Activated CD4-positive, alpha-beta memory T cell treated with anti-CD3 and anti-CD28 coated beads for 36 hours (primary cell): ENCODE measurements around the gene COX14. TPM values are rescaled to one million over a fixed set of nuclear protein-coding genes. Genes with fewer than 3 reads are reported as not detected.

Experiments
- CTCF ChIA-PET: fragments of 350-600 bp; sonication (Branson Sonifier 250); formaldehyde crosslinking; loops from one replicate; lab custom pipeline; 2021; ENCODE audit warnings: antibody characterized with exemption, inconsistent platforms; lab: Charles Lee
- POLR2A ChIA-PET: fragments of 350-600 bp; sonication (Branson Sonifier 250); formaldehyde crosslinking; loops from one replicate; lab custom pipeline; 2021; ENCODE audit warnings: antibody characterized with exemption; lab: Charles Lee
- DNase-seq: peaks from one replicate; pipeline ENCODE4 v3.0.0-alpha.2; 2020
- H3K27ac Mint-ChIP-seq: one replicate; pipeline ENCODE4 v1.8.0; 2021; ENCODE audit warnings: mixed read lengths
- H3K27me3 Mint-ChIP-seq: one replicate; pipeline ENCODE4 v1.8.0; 2021; ENCODE audit warnings: mixed read lengths
- H3K36me3 Mint-ChIP-seq: one replicate; pipeline ENCODE4 v1.8.0; 2021; ENCODE audit warnings: mixed read lengths
- H3K4me1 Mint-ChIP-seq: one replicate; pipeline ENCODE4 v1.8.0; 2021; ENCODE audit warnings: low read depth, mixed read lengths
- H3K4me3 Mint-ChIP-seq: one replicate; pipeline ENCODE4 v1.8.0; 2021; ENCODE audit warnings: mild to moderate bottlenecking, mixed read lengths
- H3K9me3 Mint-ChIP-seq: one replicate; pipeline ENCODE4 v1.8.0; 2021; ENCODE audit warnings: mixed read lengths
- intact Hi-C: fragments of 100-400 bp; cut with micrococcal nuclease; formaldehyde crosslinking; loops from one replicate; pipeline ENCODE4 v1.15.1; 2023
- total RNA-seq, 2 experiments: library from RNA; stranded (reverse); gene quantifications; one replicate each; pipeline ENCODE4 v1.2.3, GENCODE V29; 2021

COX14 gene
- total RNA-seq, 2 experiments from 2014 or later, result 46.1 to 48.7 TPM

DNA sequence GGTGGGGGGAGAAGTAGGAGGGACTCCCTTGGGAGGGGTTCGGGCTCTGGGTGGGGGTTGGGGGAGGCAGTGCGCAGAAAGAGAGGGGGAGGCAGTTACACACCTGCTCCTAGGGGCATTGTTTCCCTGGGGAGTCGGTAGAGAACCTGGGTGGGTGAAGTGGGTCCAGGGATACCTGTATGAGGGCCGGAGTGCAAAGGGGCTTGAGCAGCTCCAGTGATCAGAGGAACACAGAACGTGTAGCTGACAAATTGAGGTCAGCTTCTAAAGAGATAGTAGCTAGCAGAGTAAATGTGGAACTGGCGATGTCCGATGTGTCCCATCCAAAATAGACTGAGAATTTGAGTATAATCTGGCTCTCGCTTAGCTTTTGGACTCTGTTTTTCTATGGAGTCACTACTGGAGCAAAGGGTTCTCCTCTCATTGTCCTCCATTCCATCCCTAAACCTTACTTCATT is 26.4 kb upstream of the COX14 start:
- Mint-ChIP-seq H3K36me3 (peaks cover 18% of the 10 kb centered on the region), H3K27ac (peak overlapping the region; percentile 88), H3K27me3 (no peaks in the 10 kb centered on the region), H3K4me3 (peak overlapping the region; percentile 89), H3K9me3 (no peaks in the 10 kb centered on the region), H3K4me1 (peaks cover 44% of the 10 kb centered on the region)
- CTCF ChIA-PET, result interaction anchor here (0.6 to 9.3 kb wide), 16 partner anchors 9 to 281 kb away, joined by 3 to 138 read pairs (median 4); partner anchors contain the start of genes CERS5, COX14 and RACGAP1
- intact Hi-C loops, result loop anchor here (1.0 to 5.0 kb wide), 4 partner anchors 27 to 315 kb away; partner anchors contain the start of genes CERS5, COX14 and LARP4
- no peak for DNase-seq
- POLR2A ChIA-PET, result interaction anchor here (1.2 to 1.7 kb wide), 5 partner anchors 26 to 372 kb away, joined by 3 to 21 read pairs (median 4); partner anchors contain the start of gene COX14

DNA sequence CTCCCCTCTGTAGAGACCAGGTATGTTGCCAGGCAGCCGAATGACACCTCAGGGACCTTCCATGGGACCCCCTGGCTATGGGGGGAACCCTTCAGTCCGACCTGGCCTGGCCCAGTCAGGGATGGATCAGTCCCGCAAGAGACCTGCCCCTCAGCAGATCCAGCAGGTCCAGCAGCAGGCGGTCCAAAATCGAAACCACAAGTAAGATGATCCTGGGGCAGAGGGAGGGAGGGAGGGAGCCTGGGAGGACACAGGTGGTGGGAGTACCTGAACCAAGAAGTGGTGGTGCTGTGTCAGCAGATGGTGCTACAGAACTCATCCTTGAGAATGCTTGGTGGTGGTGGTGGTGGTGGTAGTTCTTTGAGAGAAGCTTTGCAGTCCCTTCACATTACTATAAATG is 25.9 kb upstream of the COX14 start:
- intact Hi-C loops, result loop anchor here (5.0 kb wide), 1 partner anchor 226 kb away; no protein-coding TSS in a partner anchor
- peaks cover 20% of the 10 kb centered on the region for H3K36me3 Mint-ChIP-seq
- peak overlapping the region; percentile 89 for H3K4me3 Mint-ChIP-seq
- peaks cover 44% of the 10 kb centered on the region for H3K4me1 Mint-ChIP-seq
- no peak for DNase-seq
- CTCF ChIA-PET, result interaction anchor here (0.9 to 9.3 kb wide), 5 partner anchors 12 to 119 kb away, joined by 5 to 138 read pairs (median 16); partner anchors contain the start of gene COX14
- no peaks in the 10 kb centered on the region for H3K27me3 Mint-ChIP-seq
- no peaks in the 10 kb centered on the region for H3K9me3 Mint-ChIP-seq
- H3K27ac Mint-ChIP-seq, result peak overlapping the region; percentile 88
- POLR2A ChIA-PET, result no interaction called here

DNA sequence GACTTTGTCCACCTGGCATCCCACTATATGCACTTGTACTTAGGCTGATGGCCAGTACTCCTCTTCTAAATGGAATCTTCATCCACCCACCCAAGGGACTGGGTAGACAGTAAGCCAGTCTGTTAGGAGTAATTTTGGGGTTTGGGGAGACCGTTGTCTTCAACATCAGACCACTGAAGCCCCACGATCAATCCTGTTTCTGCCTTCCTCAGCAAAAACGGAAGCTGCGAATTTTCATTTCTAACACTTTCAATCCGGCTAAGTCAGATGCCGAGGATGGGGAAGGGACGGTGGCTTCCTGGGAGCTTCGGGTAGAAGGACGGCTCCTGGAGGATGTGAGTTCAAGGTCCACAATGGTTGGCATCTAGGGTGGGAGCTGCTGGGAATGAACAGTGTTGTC is 24.9 kb upstream of the COX14 start:
- peak overlapping the region; percentile 82 for H3K27ac Mint-ChIP-seq

DNA sequence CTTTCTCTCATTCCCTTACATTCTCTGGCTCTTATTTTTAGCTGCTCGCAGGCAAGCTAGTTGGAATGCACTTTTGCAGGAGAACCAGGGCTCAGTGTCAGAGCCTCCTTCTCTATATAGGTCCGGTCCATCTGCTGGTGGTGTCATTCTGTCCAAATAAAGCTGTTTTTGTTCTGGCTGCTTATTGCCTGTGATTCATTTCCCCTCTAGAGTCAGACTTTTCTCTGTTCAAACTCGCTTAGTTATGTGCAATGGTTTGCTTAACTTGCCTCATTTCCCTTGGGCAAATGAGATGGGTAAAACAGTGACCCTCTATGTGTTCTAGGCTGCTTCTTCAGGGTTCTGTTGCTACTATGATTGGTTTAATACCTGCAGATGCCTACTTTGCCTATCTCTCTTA is 24.0 kb upstream of the COX14 start:
- Mint-ChIP-seq H3K9me3 (no peaks in the 10 kb centered on the region), H3K36me3 (peaks cover 24% of the 10 kb centered on the region), H3K27ac (peak overlapping the region; percentile 82), H3K27me3 (no peaks in the 10 kb centered on the region), H3K4me1 (peaks cover 43% of the 10 kb centered on the region), H3K4me3 (no peak overlapping the region)
- DNase-seq, result no peak
- intact Hi-C loops, result loop anchor here (5.0 kb wide), 1 partner anchor 224 kb away; no protein-coding TSS in a partner anchor
- ChIA-PET POLR2A (interaction anchor here (1.1 kb wide), 1 partner anchor 24 kb away, joined by 3 read pairs; the partner anchor contains the start of gene COX14), CTCF (interaction anchor here (0.6 to 9.3 kb wide), 23 partner anchors 8 to 196 kb away, joined by 3 to 138 read pairs (median 4); partner anchors contain the start of genes COX14 and LIMA1)

More for the DNA sequence above, 24.9 kb upstream of the COX14 start:
- no peaks in the 10 kb centered on the region for H3K27me3 Mint-ChIP-seq
- peaks cover 43% of the 10 kb centered on the region for H3K4me1 Mint-ChIP-seq
- ChIA-PET POLR2A (no interaction called here), CTCF (interaction anchor here (0.5 to 9.3 kb wide), 15 partner anchors 9 to 120 kb away, joined by 3 to 138 read pairs (median 4); partner anchors contain the start of gene COX14)
- H3K4me3 Mint-ChIP-seq, result no peak overlapping the region
- peaks cover 24% of the 10 kb centered on the region for H3K36me3 Mint-ChIP-seq
- no peaks in the 10 kb centered on the region for H3K9me3 Mint-ChIP-seq
- no peak for DNase-seq
- intact Hi-C loops, result loop anchor here (5.0 kb wide), 1 partner anchor 225 kb away; no protein-coding TSS in a partner anchor

DNA sequence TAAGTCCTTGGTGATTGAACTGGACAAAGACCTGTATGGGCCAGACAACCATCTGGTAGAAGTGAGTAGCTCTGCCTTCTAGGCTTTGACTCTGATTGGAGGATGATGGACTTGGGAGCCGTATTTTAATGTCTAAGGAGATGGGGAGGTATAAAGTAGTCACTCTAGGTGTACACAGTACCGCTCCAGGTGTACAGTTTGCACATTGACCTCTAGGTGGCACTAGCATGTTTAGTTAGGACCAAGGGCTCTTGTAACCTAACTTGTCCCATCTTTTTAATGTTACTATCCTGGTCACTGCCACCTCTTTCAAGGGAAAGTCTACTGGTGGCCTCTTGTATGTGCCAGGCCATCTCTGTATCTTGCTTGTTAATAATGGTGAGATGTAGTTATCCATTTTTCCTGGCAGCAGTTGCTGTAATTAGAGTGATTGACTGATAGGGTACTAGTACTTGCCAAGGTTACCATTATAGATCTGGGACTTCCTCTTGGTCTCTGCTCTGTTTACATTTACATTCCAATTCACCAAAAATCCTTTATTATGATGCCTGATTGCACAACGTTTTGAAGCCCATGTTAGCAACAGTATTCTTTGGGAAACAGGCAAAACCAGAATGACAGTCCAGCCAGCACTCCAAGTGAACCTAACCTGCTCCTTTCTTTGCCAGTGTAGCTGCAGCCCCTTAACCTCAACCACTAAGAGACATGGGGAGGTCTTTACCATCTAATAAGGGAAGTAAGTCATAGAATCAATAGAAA is 23.3 kb upstream of the COX14 start:
- Mint-ChIP-seq H3K27me3 (no peaks in the 10 kb centered on the region), H3K4me3 (peak overlapping the region; percentile 42), H3K27ac (peak overlapping the region; percentile 82), H3K4me1 (peaks cover 37% of the 10 kb centered on the region), H3K9me3 (no peaks in the 10 kb centered on the region), H3K36me3 (peaks cover 24% of the 10 kb centered on the region)
- POLR2A ChIA-PET, result interaction anchor here (1.1 kb wide), 1 partner anchor 23 kb away, joined by 3 read pairs; the partner anchor contains the start of gene COX14
- DNase-seq, result peak; percentile 63
- CTCF ChIA-PET, result interaction anchor here (0.6 to 9.3 kb wide), 25 partner anchors 8 to 673 kb away, joined by 3 to 138 read pairs (median 4); partner anchors contain the start of genes CERS5, COX14, GPD1 and LIMA1
- intact Hi-C loops, result loop anchor here (5.0 kb wide), 1 partner anchor 224 kb away; no protein-coding TSS in a partner anchor

DNA sequence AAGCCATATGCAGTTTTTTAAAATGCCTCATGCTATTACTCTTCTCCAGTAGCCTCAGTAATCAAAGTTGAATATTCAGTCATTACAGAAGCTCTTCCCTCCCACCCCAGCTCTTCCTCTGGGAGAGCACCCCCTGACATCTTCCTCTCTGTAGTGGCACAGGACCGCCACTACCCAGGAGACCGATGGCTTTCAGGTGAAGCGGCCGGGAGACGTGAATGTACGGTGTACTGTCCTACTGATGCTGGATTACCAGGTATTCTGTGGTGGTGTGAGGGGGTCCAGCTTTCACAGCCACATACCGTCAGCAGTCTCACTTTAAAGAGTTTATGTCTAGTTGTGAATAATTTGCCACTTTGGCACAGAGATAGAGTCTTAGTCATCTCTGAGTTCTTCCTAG is 22.3 kb upstream of the COX14 start:
- H3K4me1 Mint-ChIP-seq, result peaks cover 36% of the 10 kb centered on the region
- H3K27me3 Mint-ChIP-seq, result no peaks in the 10 kb centered on the region
- H3K4me3 Mint-ChIP-seq, result no peak overlapping the region
- no peak overlapping the region for H3K27ac Mint-ChIP-seq
- CTCF ChIA-PET, result interaction anchor here (0.6 to 9.3 kb wide), 12 partner anchors 11 to 123 kb away, joined by 3 to 138 read pairs (median 4); partner anchors contain the start of genes CERS5, COX14 and GPD1
- intact Hi-C loops, result loop anchor here (5.0 kb wide), 1 partner anchor 223 kb away; no protein-coding TSS in a partner anchor
- no peak for DNase-seq
- peaks cover 28% of the 10 kb centered on the region for H3K36me3 Mint-ChIP-seq
- H3K9me3 Mint-ChIP-seq, result no peaks in the 10 kb centered on the region
- POLR2A ChIA-PET, result interaction anchor here (0.6 kb wide), 2 partner anchors 419 to 1240 kb away, joined by 3 to 4 read pairs; no protein-coding TSS in a partner anchor

DNA sequence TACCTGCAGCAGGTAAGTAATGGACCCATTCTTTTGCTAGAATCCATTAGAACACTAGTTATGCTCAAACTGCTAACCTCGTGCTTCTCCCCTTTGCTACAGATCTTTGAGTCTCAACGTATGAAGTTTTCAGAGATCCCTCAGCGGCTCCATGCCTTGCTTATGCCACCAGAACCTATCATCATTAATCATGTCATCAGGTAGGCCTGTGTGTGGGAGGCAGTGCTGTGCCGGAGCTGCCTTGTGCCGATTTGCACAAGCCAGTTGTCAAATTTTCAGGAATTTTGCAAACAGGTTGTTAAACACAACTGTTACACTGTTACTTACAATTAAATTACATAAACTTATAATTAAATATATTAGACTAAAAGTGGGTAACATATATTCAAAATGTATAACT is 21.6 kb upstream of the COX14 start:
- ChIA-PET POLR2A (interaction anchor here (0.6 kb wide), 2 partner anchors 418 to 1239 kb away, joined by 3 to 4 read pairs; no protein-coding TSS in a partner anchor), CTCF (interaction anchor here (0.6 to 9.3 kb wide), 9 partner anchors 14 to 123 kb away, joined by 3 to 138 read pairs (median 4); partner anchors contain the start of genes COX14 and GPD1)
- intact Hi-C loops, result no loop called here
- no peak for DNase-seq
- Mint-ChIP-seq H3K4me1 (peaks cover 34% of the 10 kb centered on the region), H3K36me3 (peaks cover 32% of the 10 kb centered on the region), H3K27me3 (no peaks in the 10 kb centered on the region), H3K9me3 (no peaks in the 10 kb centered on the region), H3K27ac (no peak overlapping the region), H3K4me3 (no peak overlapping the region)

DNA sequence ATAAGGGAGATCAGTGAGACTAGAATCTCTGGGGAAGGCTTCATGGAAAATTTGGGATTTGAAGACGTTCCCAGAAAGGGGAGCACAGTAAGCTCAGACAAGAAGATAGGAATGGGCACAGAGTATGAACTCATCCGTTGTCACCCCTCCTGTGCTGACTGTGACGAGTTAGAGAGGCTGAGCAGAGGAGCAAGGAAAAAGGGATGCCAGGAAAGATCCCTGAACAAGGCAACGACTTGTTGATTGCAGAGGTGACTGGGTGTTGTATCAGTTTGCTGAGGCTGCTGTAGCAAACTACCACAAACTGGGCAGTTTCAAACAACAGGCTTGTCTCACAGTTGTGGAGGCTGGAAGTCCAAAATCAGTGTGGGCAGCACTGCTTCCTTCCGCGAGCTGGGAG is 14.1 kb upstream of the COX14 start:
- peaks cover 50% of the 10 kb centered on the region for H3K36me3 Mint-ChIP-seq
- H3K27me3 Mint-ChIP-seq, result no peaks in the 10 kb centered on the region
- no peak overlapping the region for H3K4me3 Mint-ChIP-seq
- ChIA-PET POLR2A (no interaction called here), CTCF (interaction anchor here (1.2 to 3.2 kb wide), 2 partner anchors 10 to 14 kb away, joined by 3 to 22 read pairs; partner anchors contain the start of gene COX14)
- intact Hi-C loops, result no loop called here
- no peaks in the 10 kb centered on the region for H3K4me1 Mint-ChIP-seq
- H3K9me3 Mint-ChIP-seq, result no peaks in the 10 kb centered on the region
- H3K27ac Mint-ChIP-seq, result no peak overlapping the region
- DNase-seq, result no peak

DNA sequence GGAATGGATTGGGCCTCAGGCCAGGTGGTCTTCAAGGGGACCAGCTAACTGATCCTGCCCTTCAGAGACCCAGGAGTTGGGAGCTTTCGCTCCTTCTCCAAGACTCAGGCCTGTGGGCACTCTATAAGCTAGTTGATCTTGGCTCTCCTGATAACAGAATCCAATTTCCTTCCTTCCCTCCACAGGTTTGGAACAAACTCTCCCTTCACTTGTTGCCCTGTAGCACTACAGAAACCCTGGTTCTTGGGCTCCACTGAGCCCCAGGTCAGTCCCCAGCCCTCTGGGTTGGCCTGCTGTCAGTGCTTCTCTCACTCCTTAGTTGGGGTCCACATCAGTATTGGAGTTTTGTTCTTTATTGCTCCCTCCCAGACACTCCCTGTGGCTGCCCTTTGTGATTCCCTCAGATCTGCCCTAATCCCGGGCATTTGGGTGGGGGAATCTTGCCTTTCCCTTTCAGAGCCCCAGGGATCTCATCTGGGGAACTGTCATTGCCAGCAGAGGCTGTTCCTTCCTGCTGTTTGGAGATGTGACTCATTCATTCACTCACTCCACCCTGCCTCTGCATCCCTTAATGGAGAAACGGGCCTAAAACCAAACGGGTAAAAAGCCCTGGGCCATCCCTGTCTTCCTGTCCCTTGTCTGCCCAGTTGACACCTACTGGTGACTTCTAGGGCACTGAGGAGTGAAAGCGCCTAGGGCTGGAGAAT is 12.6 kb upstream of the COX14 start:
- CTCF ChIA-PET, result interaction anchor here (1.0 to 6.1 kb wide), 2 partner anchors 11 to 12 kb away, joined by 4 to 43 read pairs; partner anchors contain the start of gene COX14
- Mint-ChIP-seq H3K27ac (no peak overlapping the region), H3K9me3 (no peaks in the 10 kb centered on the region), H3K27me3 (no peaks in the 10 kb centered on the region), H3K4me1 (no peaks in the 10 kb centered on the region), H3K36me3 (peaks cover 46% of the 10 kb centered on the region), H3K4me3 (no peak overlapping the region)
- POLR2A ChIA-PET, result interaction anchor here (0.6 kb wide), 1 partner anchor 13 kb away, joined by 3 read pairs; no protein-coding TSS in a partner anchor
- no peak for DNase-seq
- intact Hi-C loops, result no loop called here

DNA sequence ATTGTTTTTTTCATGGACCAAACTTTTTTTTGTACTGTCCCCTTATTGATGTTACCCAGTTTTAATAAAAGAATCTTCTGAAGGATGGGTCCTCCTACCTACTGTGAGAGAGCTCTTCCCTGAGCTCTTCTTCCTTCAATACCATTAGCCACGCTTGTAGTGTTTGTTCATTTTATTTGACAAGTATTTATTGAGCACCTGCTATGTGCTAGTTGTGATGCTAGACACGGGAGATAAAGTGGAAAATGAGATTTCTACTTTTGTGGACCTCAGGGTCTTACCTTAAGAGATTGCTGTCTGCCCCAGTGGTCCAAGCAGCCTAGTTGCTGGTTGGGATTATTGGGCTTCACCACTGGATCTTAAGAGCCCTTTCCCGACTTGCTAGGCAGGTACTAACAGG is 11.5 kb upstream of the COX14 start:
- intact Hi-C loops, result no loop called here
- ChIA-PET CTCF (interaction anchor here (1.3 to 6.1 kb wide), 2 partner anchors 11 to 214 kb away, joined by 3 to 43 read pairs; partner anchors contain the start of gene COX14), POLR2A (no interaction called here)
- Mint-ChIP-seq H3K36me3 (peaks cover 41% of the 10 kb centered on the region), H3K27me3 (no peaks in the 10 kb centered on the region), H3K4me1 (no peaks in the 10 kb centered on the region), H3K27ac (no peak overlapping the region), H3K9me3 (no peaks in the 10 kb centered on the region), H3K4me3 (no peak overlapping the region)
- DNase-seq, result no peak

DNA sequence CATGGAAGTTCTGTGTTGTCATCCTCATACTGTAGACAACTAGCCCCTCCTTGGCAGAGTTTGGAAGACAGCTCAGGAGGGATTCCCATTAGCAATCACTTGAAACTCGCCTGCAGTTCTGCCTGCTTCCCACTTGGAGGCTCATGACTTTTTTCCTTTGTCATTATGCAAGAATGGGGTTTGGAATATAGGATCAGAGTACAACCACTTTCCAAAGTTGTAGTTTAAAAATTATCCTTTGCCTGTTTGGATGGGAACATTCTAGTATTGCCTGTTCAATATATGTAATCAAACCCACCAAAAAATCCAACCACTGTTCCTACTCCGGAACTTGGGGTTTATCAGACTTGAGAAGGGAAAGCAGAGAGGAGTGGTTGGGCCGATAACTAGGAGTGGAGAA is 10.4 kb upstream of the COX14 start:
- POLR2A ChIA-PET, result interaction anchor here (1.4 kb wide), 1 partner anchor 10 kb away, joined by 8 read pairs; the partner anchor contains the start of gene COX14
- Mint-ChIP-seq H3K4me1 (no peaks in the 10 kb centered on the region), H3K36me3 (peaks cover 30% of the 10 kb centered on the region), H3K4me3 (no peak overlapping the region), H3K27me3 (no peaks in the 10 kb centered on the region), H3K27ac (no peak overlapping the region), H3K9me3 (no peaks in the 10 kb centered on the region)
- DNase-seq, result no peak
- CTCF ChIA-PET, result interaction anchor here (0.8 to 6.1 kb wide), 4 partner anchors 9 to 213 kb away, joined by 3 to 43 read pairs (median 3); partner anchors contain the start of genes COX14 and SMARCD1
- intact Hi-C loops, result no loop called here
